Measurements from ENCODE around the gene PACSIN2.
"Not testable (repeated sequence)": the region's sequence is repeated elsewhere in the genome, so short reads cannot be mapped to it uniquely, and the experiment has no call there.

The PACSIN2 gene

GRCh38 chr22:42926768-42927167 is 88.2 kb downstream of the PACSIN2 start:
- H2AFZ ChIP-seq (ENCODE audit: low read depth, low read length), result no peak overlapping the region
- no peaks in the 10 kb centered on the region for H3K27me3 ChIP-seq (ENCODE audit: insufficient read depth, low read length)
- no peak overlapping the region for H3K4me3 ChIP-seq (ENCODE audit: low read length)
- H3K9me3 ChIP-seq (ENCODE audit: low read length), result no peaks in the 10 kb centered on the region
- no peaks in the 10 kb centered on the region for H3K36me3 ChIP-seq (ENCODE audit: insufficient read depth, low read length)
- peaks cover 16% of the 10 kb centered on the region for H3K4me1 ChIP-seq (ENCODE audit: insufficient read depth, low read length)

DNA sequence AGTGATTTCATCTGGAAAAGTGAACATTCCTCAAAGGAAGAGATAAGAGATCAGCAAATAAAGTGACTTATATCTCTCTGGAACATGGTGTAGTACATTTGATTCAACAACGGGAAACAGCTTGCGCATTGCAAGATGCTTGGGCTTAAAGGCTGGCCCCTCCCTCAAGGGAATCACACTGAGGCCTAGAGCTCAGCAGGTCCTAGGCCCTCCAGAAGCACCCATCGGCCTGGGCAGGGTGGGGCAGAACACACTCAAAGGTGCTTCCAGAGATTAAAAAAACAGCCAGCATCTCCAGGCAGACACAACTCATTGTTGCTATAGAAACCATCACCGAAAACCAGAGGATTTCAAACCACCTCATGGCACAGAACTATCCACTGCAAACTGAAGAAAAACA is 88.8 kb downstream of the PACSIN2 start:
- Histone ChIP-seq H3K9me3 (ENCODE audit: low read length) (no peaks in the 10 kb centered on the region), H3K4me3 (ENCODE audit: low read length) (no peak overlapping the region), H3K36me3 (ENCODE audit: insufficient read depth, low read length) (no peaks in the 10 kb centered on the region), H3K4me1 (ENCODE audit: insufficient read depth, low read length) (peaks cover 16% of the 10 kb centered on the region), H3K27me3 (ENCODE audit: insufficient read depth, low read length) (no peaks in the 10 kb centered on the region), H2AFZ (ENCODE audit: low read depth, low read length) (no peak overlapping the region)

GRCh38 chr22:42925598-42925997 is 89.4 kb downstream of the PACSIN2 start:
- H3K36me3 ChIP-seq (ENCODE audit: insufficient read depth, low read length), result no peaks in the 10 kb centered on the region
- H2AFZ ChIP-seq (ENCODE audit: low read depth, low read length), result no peak overlapping the region
- peaks cover 16% of the 10 kb centered on the region for H3K4me1 ChIP-seq (ENCODE audit: insufficient read depth, low read length)
- no peak overlapping the region for H3K4me3 ChIP-seq (ENCODE audit: low read length)
- no peaks in the 10 kb centered on the region for H3K9me3 ChIP-seq (ENCODE audit: low read length)
- H3K27me3 ChIP-seq (ENCODE audit: insufficient read depth, low read length), result no peaks in the 10 kb centered on the region

DNA sequence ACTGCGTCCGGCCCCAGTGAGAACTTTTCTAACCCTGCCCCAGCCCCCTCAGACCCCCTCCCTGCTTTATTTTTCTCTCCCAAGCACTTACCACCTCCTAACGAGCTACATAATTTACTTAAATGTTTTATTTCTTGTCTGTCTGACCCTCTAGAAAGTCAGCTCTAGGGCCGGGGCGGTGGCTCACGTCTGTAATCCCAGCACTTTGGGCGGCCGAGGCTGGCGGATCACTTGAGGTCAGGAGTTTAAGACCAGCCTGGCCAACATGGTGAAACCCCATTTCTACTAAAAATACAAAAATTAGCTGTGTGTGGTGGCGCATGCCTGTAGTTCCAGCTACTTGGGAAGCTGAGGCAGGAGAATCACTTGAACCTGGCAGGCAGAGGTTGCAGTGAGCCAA is 89.9 kb downstream of the PACSIN2 start:
- H3K4me3 ChIP-seq (ENCODE audit: low read length); H2AFZ ChIP-seq (ENCODE audit: low read depth, low read length); H3K27me3 ChIP-seq (ENCODE audit: insufficient read depth, low read length); H3K9me3 ChIP-seq (ENCODE audit: low read length); H3K36me3 ChIP-seq (ENCODE audit: insufficient read depth, low read length): not testable (repeated sequence)
- peaks cover 13% of the 10 kb centered on the region for H3K4me1 ChIP-seq (ENCODE audit: insufficient read depth, low read length)

DNA sequence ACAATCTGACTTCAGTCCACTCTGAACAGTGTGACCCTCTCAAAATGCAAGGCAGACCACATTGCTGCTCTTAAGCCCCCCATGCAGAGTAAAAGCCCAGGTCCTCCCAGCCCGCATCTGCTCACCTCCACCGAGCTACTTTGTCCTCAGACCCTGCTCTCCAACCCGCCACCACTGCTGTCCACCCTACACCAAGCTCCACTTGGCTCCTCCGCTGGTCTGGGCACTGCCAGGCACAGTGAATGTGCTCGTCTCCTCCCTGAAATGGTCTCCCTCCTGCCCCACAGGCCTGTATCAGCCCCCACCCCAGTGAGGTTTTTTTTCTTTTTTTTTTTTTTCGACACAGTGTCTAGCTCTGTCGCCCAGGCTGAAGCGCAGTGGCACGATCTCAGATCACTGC is 90.5 kb downstream of the PACSIN2 start:
- Histone ChIP-seq H2AFZ (ENCODE audit: low read depth, low read length) (no peak overlapping the region), H3K27me3 (ENCODE audit: insufficient read depth, low read length) (no peaks in the 10 kb centered on the region), H3K4me3 (ENCODE audit: low read length) (no peak overlapping the region), H3K9me3 (ENCODE audit: low read length) (no peaks in the 10 kb centered on the region), H3K4me1 (ENCODE audit: insufficient read depth, low read length) (peaks cover 7% of the 10 kb centered on the region), H3K36me3 (ENCODE audit: insufficient read depth, low read length) (no peaks in the 10 kb centered on the region)

GRCh38 chr22:42922374-42923191 is 92.4 kb downstream of the PACSIN2 start:
- Histone ChIP-seq H3K4me3 (ENCODE audit: low read length) (no peak overlapping the region), H3K36me3 (ENCODE audit: insufficient read depth, low read length) (no peaks in the 10 kb centered on the region), H2AFZ (ENCODE audit: low read depth, low read length) (no peak overlapping the region), H3K27me3 (ENCODE audit: insufficient read depth, low read length) (no peaks in the 10 kb centered on the region), H3K9me3 (ENCODE audit: low read length) (no peaks in the 10 kb centered on the region), H3K4me1 (ENCODE audit: insufficient read depth, low read length) (no peaks in the 10 kb centered on the region)

- H3K4me3 ChIP-seq (ENCODE audit: low read length), result no peak overlapping the region
- H3K27me3 ChIP-seq (ENCODE audit: insufficient read depth, low read length), result no peaks in the 10 kb centered on the region
- H3K9me3 ChIP-seq (ENCODE audit: low read length), result no peaks in the 10 kb centered on the region
- no peak overlapping the region for H2AFZ ChIP-seq (ENCODE audit: low read depth, low read length)
- no peaks in the 10 kb centered on the region for H3K4me1 ChIP-seq (ENCODE audit: insufficient read depth, low read length)
- H3K36me3 ChIP-seq (ENCODE audit: insufficient read depth, low read length), result no peaks in the 10 kb centered on the region
These were observed 94.7 kb downstream of the PACSIN2 start for GRCh38 chr22:42920101-42920820.

GRCh38 chr22:42919199-42919598 is 95.8 kb downstream of the PACSIN2 start:
- H2AFZ ChIP-seq (ENCODE audit: low read depth, low read length), result no peak overlapping the region
- H3K9me3 ChIP-seq (ENCODE audit: low read length), result no peaks in the 10 kb centered on the region
- H3K36me3 ChIP-seq (ENCODE audit: insufficient read depth, low read length), result no peaks in the 10 kb centered on the region
- H3K4me1 ChIP-seq (ENCODE audit: insufficient read depth, low read length), result no peaks in the 10 kb centered on the region
- no peak overlapping the region for H3K4me3 ChIP-seq (ENCODE audit: low read length)
- H3K27me3 ChIP-seq (ENCODE audit: insufficient read depth, low read length), result no peaks in the 10 kb centered on the region

- no peaks in the 10 kb centered on the region for H3K27me3 ChIP-seq (ENCODE audit: insufficient read depth, low read length)
- H3K9me3 ChIP-seq (ENCODE audit: low read length), result no peaks in the 10 kb centered on the region
- H3K36me3 ChIP-seq (ENCODE audit: insufficient read depth, low read length), result no peaks in the 10 kb centered on the region
- H3K4me3 ChIP-seq (ENCODE audit: low read length), result no peak overlapping the region
- H2AFZ ChIP-seq (ENCODE audit: low read depth, low read length), result no peak overlapping the region
- H3K4me1 ChIP-seq (ENCODE audit: insufficient read depth, low read length), result no peaks in the 10 kb centered on the region
These were observed 96.4 kb downstream of the PACSIN2 start for GRCh38 chr22:42918500-42918899.

DNA sequence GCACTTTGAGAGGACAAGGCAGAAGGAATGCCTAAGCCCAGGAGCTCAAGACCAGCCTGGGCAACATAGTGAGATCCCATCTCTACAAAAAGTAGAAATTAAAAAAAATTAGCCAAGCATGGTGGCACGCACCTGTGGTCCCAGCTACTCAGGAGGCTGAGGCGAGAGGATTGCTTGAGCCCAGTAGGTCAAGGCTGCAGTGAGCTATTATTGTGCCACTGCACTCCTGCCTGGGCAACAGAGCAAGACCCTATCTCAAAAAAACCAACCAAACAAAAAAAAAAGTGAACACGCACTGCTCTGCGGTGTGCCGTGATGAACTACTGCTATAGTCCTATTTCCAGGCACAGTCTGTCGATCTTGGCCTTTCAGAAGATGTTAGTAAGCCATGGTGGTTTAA is 97.6 kb downstream of the PACSIN2 start:
- not testable (repeated sequence) for H3K4me1 ChIP-seq (ENCODE audit: insufficient read depth, low read length)

GRCh38 chr22:42915980-42916765 is 98.8 kb downstream of the PACSIN2 start:
- no peaks in the 10 kb centered on the region for H3K4me1 ChIP-seq (ENCODE audit: insufficient read depth, low read length)
- no peaks in the 10 kb centered on the region for H3K36me3 ChIP-seq (ENCODE audit: insufficient read depth, low read length)
- no peak overlapping the region for H3K4me3 ChIP-seq (ENCODE audit: low read length)
- H3K27me3 ChIP-seq (ENCODE audit: insufficient read depth, low read length), result no peaks in the 10 kb centered on the region
- no peaks in the 10 kb centered on the region for H3K9me3 ChIP-seq (ENCODE audit: low read length)
- no peak overlapping the region for H2AFZ ChIP-seq (ENCODE audit: low read depth, low read length)

More for the DNA sequence above, 97.6 kb downstream of the PACSIN2 start:
- H3K4me3 ChIP-seq (ENCODE audit: low read length); H3K27me3 ChIP-seq (ENCODE audit: insufficient read depth, low read length); H3K9me3 ChIP-seq (ENCODE audit: low read length); H2AFZ ChIP-seq (ENCODE audit: low read depth, low read length); H3K36me3 ChIP-seq (ENCODE audit: insufficient read depth, low read length): not testable (repeated sequence)

DNA sequence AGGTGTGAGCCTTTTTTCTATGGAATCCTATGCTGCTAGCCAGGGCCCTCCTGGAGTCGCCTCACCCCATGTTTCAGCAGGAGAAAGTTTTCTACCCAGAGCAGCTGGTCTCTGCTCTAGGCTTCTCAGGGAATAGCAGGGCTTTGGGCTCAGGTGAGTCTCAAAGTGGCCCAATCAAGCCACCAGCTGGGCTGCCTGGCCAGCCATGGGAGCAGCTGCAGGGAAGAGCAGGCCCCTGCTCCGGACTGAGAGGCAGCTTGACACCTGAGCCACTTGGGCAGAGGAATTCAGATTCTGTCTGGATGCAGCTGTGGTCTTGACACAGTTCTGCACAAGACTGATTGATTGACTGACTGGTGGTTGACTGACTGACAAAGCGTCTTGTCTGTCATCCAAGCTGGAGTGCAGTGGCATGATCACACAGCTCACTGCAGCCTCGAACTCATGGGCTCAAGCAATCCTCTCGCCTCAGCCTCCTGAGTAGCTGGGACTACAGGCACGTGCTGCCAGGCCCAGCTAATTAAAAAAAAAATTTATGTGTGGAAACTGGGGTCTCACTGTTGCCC is 100.4 kb downstream of the PACSIN2 start:
- no peaks in the 10 kb centered on the region for H3K9me3 ChIP-seq (ENCODE audit: low read length)
- H3K36me3 ChIP-seq (ENCODE audit: insufficient read depth, low read length), result no peaks in the 10 kb centered on the region
- H3K4me1 ChIP-seq (ENCODE audit: insufficient read depth, low read length), result no peaks in the 10 kb centered on the region
- no peak overlapping the region for H3K4me3 ChIP-seq (ENCODE audit: low read length)
- no peak overlapping the region for H2AFZ ChIP-seq (ENCODE audit: low read depth, low read length)
- H3K27me3 ChIP-seq (ENCODE audit: insufficient read depth, low read length), result no peaks in the 10 kb centered on the region

Measured in neuron (in vitro differentiated cells).